Measurements from ENCODE around the gene GPR151.
A peak's percentile ranks its signal among the peaks of the same experiment; 100 is the strongest.

GPR151 gene

DNA sequence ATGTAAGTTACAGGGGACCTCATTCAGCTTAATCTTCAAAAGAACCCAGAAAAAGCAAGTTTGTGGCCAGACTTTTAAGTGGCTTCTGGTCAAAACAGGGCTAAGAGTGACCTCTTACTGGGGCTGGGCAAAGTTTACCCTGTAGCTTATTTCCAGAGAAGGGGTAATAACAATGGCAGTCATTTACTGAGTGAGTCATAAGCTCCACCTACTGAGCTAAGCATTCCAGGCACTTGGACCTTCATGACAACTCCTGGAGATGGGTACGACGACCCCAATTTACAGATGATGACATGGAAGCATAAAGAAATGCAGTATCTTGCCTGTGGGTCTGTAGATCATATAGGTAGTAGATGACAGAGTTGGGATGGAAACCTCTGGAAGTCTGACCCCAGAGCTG is 4.7 kb upstream of the GPR151 start:
- no peak for DNase-seq

GRCh38 chr5:146519554-146519953 is 3.6 kb upstream of the GPR151 start:
- DNase-seq: no peak

GRCh38 chr5:146515473-146516150 is 378 bp downstream of the GPR151 start:
- DNase-seq: no peak

DNA sequence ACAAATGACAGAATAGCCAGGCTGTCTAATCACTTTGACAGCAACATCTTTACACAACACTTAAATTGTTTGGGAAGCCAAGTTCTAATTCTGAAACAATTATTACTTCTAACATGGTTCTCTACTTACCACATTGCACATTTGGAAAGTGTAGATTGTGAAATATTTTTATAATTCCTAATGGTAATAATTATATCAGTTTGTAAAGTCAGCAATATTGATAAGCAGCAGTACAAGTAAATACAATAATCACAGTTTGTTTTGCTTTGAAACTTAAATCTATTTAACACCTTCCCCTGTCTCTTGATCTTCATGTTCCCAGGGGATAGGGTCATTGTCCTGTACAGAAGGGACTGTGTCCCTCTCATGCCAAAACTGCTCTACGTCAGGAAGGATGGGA is 1.4 kb downstream of the GPR151 start:
- DNase-seq: no peak

DNA sequence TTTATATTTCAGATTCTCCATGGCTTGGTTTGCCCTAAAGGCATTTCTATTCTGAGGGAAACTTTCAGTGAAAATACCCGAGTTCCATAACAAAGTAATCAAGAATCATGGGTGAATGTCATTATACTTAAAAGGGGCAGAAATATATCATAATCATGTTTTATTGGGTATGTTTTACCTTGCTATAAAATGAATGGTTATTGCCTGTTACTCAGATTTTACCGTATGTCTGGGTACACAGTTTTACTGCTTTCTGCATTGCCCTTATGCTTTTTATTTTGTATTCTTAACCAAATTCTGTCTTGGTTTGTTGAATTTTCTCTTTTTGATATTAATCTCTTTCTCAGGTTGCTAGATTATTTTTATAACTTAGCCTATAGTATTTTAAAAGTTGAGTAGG is 2.5 kb downstream of the GPR151 start:
- no peak for DNase-seq

- peak; percentile 33 for DNase-seq
Measured at GRCh38 chr5:146510559-146511125, 5.3 kb downstream of the GPR151 start.

DNA sequence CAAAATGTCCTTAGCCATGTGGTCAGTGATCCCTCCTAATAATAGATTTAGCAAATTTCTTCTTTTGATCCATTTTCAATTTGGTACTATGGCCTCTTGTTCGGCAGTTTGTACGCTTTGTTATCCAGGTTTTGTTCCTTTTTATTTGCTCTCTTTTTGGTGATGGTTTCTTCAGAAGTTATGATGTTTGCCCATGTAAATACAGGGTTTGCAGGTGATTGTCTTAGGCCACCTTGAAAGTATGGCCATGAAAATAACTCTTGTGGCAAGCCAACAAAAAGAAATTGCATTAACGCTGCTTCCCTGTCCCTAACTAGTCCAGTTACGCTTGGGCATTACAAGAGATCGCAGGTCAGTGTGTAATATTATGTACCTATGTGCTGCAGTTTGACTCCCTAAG is 8.6 kb downstream of the GPR151 start:
- DNase-seq: no peak

DNA sequence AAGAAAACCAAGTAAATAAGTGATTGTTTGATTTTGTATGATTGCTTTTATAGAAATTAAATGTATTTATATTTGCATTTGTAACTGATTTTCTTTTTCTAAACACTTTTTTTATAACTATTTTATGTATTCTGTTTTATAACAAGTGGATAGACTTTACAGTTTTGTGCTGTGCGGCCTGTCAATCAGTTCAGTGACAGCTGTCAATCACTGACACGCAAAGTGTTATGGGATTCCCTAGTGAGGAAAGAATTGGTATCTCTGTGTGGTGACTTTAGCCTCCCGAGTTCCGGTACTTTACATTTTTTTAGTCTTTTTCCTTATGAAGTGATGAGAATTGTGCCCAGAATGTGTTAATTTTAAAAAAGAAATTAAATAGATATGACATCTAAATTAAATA is 16.3 kb downstream of the GPR151 start:
- no peak for DNase-seq

- no peak for DNase-seq
Measured at GRCh38 chr5:146494656-146495055, 21.3 kb downstream of the GPR151 start.

- no peak for DNase-seq
Measured at GRCh38 chr5:146490089-146490843, 25.7 kb downstream of the GPR151 start.

GRCh38 chr5:146484714-146485391 is 31.1 kb downstream of the GPR151 start:
- DNase-seq: no peak

GRCh38 chr5:146482775-146483174 is 33.2 kb downstream of the GPR151 start:
- no peak for DNase-seq

DNA sequence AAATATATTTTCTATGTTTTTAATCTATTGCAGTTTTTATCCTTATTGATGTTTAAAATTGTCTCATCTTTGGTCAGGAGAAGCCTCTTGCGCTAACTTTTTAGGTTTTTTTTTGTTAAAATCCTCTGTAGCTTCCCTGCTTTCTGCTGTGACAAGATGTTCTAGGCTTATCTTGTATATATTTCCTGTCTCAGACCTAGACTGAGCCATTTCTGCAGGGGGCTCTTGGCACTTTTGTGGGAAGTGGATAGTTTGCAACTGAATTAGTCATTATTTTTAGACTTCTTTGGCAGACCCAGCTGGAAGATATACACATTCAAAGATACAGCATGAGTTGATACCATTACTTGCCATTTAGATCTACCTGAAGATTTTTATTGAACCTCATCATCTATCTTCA is 40.1 kb downstream of the GPR151 start:
- no peak for DNase-seq

- DNase-seq: no peak
Measured at GRCh38 chr5:146475190-146475780, 40.7 kb downstream of the GPR151 start.

DNA sequence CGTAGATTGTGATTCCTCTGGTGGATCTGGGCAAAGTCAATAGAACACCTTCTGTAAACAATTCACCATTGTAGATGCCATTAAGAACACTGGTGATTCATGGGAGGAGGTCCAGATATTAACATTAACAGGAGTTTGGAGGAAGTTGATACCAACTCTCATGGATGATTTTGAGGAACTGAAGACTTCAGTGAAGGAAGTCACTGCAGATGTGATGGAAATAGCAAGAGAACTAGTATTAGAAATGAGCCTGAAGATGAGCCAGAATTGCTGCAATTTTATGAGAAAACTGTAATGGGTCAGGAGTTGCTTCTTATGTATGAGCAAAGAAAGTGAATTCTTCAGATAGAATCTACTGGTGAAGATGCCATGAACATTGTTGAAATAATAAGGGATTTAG is 41.9 kb downstream of the GPR151 start:
- no peak for DNase-seq

- no peak for DNase-seq
Measured at GRCh38 chr5:146467760-146468159, 48.2 kb downstream of the GPR151 start.

GRCh38 chr5:146466521-146467349 is 49.3 kb downstream of the GPR151 start:
- DNase-seq: peak; percentile 5

DNA sequence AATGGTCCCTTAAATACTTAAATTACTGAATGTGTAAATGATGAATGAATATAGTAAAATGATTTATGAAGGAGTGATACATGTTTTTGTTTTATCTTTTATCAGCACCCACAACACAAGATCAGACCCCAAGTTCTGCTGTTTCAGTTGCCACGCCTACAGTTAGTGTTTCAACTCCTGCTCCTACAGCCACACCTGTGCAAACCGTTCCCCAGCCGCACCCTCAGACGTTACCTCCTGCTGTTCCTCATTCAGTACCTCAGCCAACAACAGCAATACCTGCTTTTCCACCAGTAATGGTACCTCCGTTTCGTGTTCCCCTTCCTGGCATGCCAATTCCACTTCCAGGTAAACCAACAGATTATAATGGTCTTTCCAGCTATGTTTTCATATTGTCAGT is 52.5 kb downstream of the GPR151 start:
- DNase-seq: no peak
